SJSA1 (cell line): ENCODE results near the gene TCL1A. TPM values are rescaled to one million over a fixed set of nuclear protein-coding genes. Genes with fewer than 3 reads are reported as not detected.

ENCODE experiments used
- DNase-seq, 2 experiments: peaks; one replicate each; pipeline ENCODE4 v3.0.0-alpha.2; 2015 to 2020; ENCODE audit warnings: low spot score in 2 of 2, low read depth in 1 of 2
- H3K27ac ChIP-seq: fragments of 250-450 bp; sonication (Bioruptor Pico); 2 replicates; pipeline ENCODE4 v1.5.1; 2020; ENCODE audit warnings: mild to moderate bottlenecking, moderate library complexity
- H3K27me3 ChIP-seq: fragments of 250-450 bp; sonication (Bioruptor Pico); replicated peaks from 2 replicates; pipeline ENCODE4 v1.5.1; 2020; ENCODE audit warnings: mild to moderate bottlenecking, moderate library complexity
- H3K36me3 ChIP-seq: fragments of 250-450 bp; sonication (Bioruptor Pico); 2 replicates; pipeline ENCODE4 v1.5.1; 2020; ENCODE audit warnings: mild to moderate bottlenecking
- H3K4me1 ChIP-seq: fragments of 250-450 bp; sonication (Bioruptor Pico); replicated peaks from 2 replicates; pipeline ENCODE4 v1.6.1; 2021; ENCODE audit warnings: mild to moderate bottlenecking
- H3K4me3 ChIP-seq: fragments of 250-450 bp; sonication (Bioruptor Pico); 2 replicates; pipeline ENCODE4 v1.5.1; 2020; ENCODE audit warnings: mild to moderate bottlenecking
- H3K9me3 ChIP-seq: fragments of 250-450 bp; sonication (Bioruptor Pico); replicated peaks from 2 replicates; pipeline ENCODE4 v1.5.1; 2020; ENCODE audit warnings: mild to moderate bottlenecking
- total RNA-seq: library from RNA; depleted of rRNA; stranded (reverse); fragments of >200 nt; shearing (Covaris generic); gene quantifications from 2 replicates; pipeline ENCODE4 v1.2.3, GENCODE V29; 2014

TCL1A gene
- total RNA-seq, 1 experiment from 2014 or later, result not detected

- Histone ChIP-seq H3K9me3 (no peaks in the 10 kb centered on the region), H3K27ac (no peak overlapping the region), H3K4me1 (no peaks in the 10 kb centered on the region), H3K4me3 (no peak overlapping the region), H3K36me3 (no peaks in the 10 kb centered on the region), H3K27me3 (no peaks in the 10 kb centered on the region)
- DNase-seq, result no peak
Measured at GRCh38 chr14:95727056-95727700, 13.3 kb upstream of the TCL1A start.

GRCh38 chr14:95725685-95726336 is 11.9 kb upstream of the TCL1A start:
- Histone ChIP-seq H3K9me3 (no peaks in the 10 kb centered on the region), H3K36me3 (no peaks in the 10 kb centered on the region), H3K27ac (no peak overlapping the region), H3K4me1 (no peaks in the 10 kb centered on the region), H3K27me3 (no peaks in the 10 kb centered on the region), H3K4me3 (no peak overlapping the region)
- no peak for DNase-seq

DNA sequence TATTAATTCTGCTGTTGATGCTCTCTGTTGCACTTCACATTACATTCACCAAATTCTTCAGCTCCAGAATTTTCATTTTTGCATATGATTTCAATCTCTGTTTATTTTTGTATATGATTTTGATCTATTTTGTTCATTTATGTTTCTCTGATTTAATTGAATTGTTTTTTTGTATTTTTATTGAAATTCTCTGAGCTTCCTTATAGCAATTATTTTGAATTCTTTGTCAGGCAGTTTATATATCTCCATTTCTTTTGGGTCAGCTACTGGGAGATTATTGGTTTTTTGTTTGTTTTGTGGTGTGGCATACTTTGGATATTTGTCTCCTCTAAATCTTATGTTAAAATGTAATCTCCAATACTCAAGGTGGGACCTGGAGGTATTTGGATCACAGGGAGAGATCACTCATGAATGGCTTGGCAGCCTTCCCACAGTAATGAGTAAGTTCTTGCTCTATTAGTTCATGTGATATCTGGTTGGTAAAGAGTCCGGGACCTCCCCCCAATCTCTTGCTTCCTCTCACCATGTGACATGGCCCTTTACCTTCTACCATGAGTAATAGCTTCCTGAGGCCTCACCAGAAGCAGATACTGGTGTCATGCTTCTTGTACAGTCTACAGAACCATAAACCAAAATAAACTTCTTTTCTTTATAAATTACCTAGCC is 8.7 kb upstream of the TCL1A start:
- Histone ChIP-seq H3K27ac (no peak overlapping the region), H3K36me3 (no peaks in the 10 kb centered on the region), H3K9me3 (no peaks in the 10 kb centered on the region), H3K4me3 (no peak overlapping the region), H3K27me3 (no peaks in the 10 kb centered on the region; the same call in 1 of the 2 replicates), H3K4me1 (no peaks in the 10 kb centered on the region)
- no peak for DNase-seq

- Histone ChIP-seq H3K27me3 (no peaks in the 10 kb centered on the region), H3K36me3 (no peaks in the 10 kb centered on the region), H3K4me1 (no peaks in the 10 kb centered on the region), H3K4me3 (no peak overlapping the region), H3K9me3 (no peaks in the 10 kb centered on the region), H3K27ac (no peak overlapping the region)
- no peak for DNase-seq
Measured at GRCh38 chr14:95712398-95712797, 1.5 kb downstream of the TCL1A start.

- Histone ChIP-seq H3K36me3 (no peaks in the 10 kb centered on the region), H3K27ac (no peak overlapping the region), H3K27me3 (no peaks in the 10 kb centered on the region), H3K9me3 (no peaks in the 10 kb centered on the region), H3K4me3 (no peak overlapping the region), H3K4me1 (no peaks in the 10 kb centered on the region)
- DNase-seq, result no peak
Measured at GRCh38 chr14:95711476-95712176, 2.3 kb downstream of the TCL1A start.

- Histone ChIP-seq H3K27me3 (no peaks in the 10 kb centered on the region), H3K4me1 (no peaks in the 10 kb centered on the region), H3K4me3 (no peak overlapping the region), H3K36me3 (no peaks in the 10 kb centered on the region), H3K27ac (no peak overlapping the region), H3K9me3 (no peaks in the 10 kb centered on the region)
- no peak for DNase-seq
Measured at GRCh38 chr14:95710106-95710505, 3.8 kb downstream of the TCL1A start.

GRCh38 chr14:95707327-95707726 is 6.6 kb downstream of the TCL1A start:
- H3K9me3 ChIP-seq, result no peaks in the 10 kb centered on the region
- no peaks in the 10 kb centered on the region for H3K27me3 ChIP-seq
- no peak overlapping the region for H3K4me3 ChIP-seq
- H3K36me3 ChIP-seq, result no peaks in the 10 kb centered on the region
- no peaks in the 10 kb centered on the region for H3K4me1 ChIP-seq
- DNase-seq, result no peak
- no peak overlapping the region for H3K27ac ChIP-seq

DNA sequence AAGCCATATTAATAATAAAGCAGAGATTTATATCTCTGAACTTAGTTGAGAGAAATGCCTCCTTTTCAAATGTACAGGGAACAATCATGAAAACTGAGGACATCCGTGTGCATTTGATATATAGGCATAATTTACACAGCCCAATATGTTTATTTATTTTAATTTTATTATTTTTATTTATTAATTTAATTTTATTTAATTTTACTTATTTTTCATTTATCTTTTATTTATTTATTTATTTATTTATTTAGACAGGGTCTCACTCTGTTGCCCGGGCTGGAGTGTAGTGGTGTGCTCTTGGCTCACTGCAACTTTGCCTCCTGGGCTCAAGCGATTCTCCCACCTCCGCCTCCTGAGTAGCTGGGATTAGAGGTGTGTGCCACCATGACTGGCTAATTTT is 8.4 kb downstream of the TCL1A start:
- Histone ChIP-seq H3K4me3 (no peak overlapping the region), H3K27ac (no peak overlapping the region), H3K36me3 (no peaks in the 10 kb centered on the region), H3K27me3 (no peaks in the 10 kb centered on the region), H3K4me1 (no peaks in the 10 kb centered on the region), H3K9me3 (no peaks in the 10 kb centered on the region)
- no peak for DNase-seq

DNA sequence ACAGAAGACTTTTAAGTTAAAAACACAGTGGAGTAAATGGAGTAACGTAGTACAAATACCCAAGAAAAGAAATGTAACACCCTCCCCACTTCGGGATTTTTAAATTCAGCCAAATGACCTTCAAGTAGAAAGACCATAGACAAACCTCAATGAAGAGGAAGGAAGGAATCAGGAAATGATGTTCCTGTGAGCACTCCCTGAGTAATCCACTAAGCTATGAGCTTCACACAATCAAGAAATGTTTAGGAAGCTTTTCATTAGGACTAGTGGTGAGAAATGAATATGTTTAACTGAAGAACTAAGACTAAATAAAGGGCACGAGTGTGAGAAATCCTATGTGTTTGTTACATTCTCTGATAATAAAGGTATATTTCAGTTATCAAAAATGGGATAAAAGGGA is 10.1 kb downstream of the TCL1A start:
- no peak overlapping the region for H3K27ac ChIP-seq
- H3K9me3 ChIP-seq, result no peaks in the 10 kb centered on the region
- DNase-seq, result no peak
- H3K4me1 ChIP-seq, result peaks cover 14% of the 10 kb centered on the region
- no peaks in the 10 kb centered on the region for H3K27me3 ChIP-seq
- H3K36me3 ChIP-seq, result no peaks in the 10 kb centered on the region
- no peak overlapping the region for H3K4me3 ChIP-seq

DNA sequence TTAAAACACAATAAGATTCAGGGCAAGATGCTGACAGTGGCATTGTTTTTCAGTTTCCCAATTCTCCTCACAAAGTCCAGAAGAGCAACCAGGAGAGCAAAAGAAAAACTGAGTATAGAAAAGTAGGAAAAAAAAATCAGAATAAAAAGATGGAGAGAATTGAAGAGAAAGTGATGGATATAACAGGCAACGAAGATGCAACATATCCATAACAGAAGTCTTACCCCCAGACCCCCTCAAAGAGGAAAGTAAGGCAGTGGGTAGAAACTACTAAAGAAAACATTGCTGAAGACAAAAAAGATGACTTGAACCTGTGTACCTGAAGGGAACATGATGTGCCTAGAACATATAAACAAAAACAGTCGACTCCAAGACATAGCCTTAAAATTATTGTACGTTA is 10.6 kb downstream of the TCL1A start:
- Histone ChIP-seq H3K27ac (no peak overlapping the region), H3K27me3 (no peaks in the 10 kb centered on the region)
- no peak for DNase-seq

GRCh38 chr14:95701846-95702221 is 12.1 kb downstream of the TCL1A start:
- Histone ChIP-seq H3K27ac (no peak overlapping the region), H3K36me3 (no peaks in the 10 kb centered on the region), H3K9me3 (no peaks in the 10 kb centered on the region), H3K27me3 (no peaks in the 10 kb centered on the region), H3K4me3 (no peak overlapping the region), H3K4me1 (peaks cover 32% of the 10 kb centered on the region)
- DNase-seq, result no peak

More for the DNA sequence above, 10.6 kb downstream of the TCL1A start:
- Histone ChIP-seq H3K4me1 (peaks cover 17% of the 10 kb centered on the region), H3K36me3 (no peaks in the 10 kb centered on the region), H3K9me3 (no peaks in the 10 kb centered on the region), H3K4me3 (no peak overlapping the region)

GRCh38 chr14:95700221-95700976 is 13.5 kb downstream of the TCL1A start:
- Histone ChIP-seq H3K27ac (no peak overlapping the region), H3K27me3 (no peaks in the 10 kb centered on the region), H3K36me3 (no peaks in the 10 kb centered on the region), H3K4me3 (no peak overlapping the region), H3K9me3 (no peaks in the 10 kb centered on the region), H3K4me1 (peaks cover 44% of the 10 kb centered on the region)
- no peak for DNase-seq

DNA sequence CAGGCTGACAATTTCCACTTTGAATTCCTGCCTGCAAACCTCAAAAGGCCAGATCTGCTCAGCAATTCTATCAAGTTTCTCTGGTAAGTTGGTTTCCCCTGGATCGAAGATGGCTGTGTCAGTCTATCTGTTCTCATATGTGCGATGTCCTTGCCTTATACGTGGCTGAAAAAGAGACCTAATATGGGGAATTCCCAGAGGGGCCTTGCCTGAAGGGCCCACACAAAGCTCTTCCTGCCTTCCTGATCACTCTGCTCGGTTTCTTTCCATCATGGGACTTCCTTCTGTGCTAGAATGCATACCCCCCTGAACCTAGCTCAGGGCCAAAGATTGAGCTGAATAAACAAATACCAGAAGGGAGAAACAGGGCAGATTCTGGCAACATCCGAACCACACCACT is 14.5 kb downstream of the TCL1A start:
- H3K27ac ChIP-seq, result peak overlapping the region; percentile 25
- H3K27me3 ChIP-seq, result no peaks in the 10 kb centered on the region
- no peaks in the 10 kb centered on the region for H3K9me3 ChIP-seq
- DNase-seq, result no peak
- H3K4me1 ChIP-seq, result peaks cover 44% of the 10 kb centered on the region
- H3K4me3 ChIP-seq, result no peak overlapping the region
- no peaks in the 10 kb centered on the region for H3K36me3 ChIP-seq
